BLaER1 (cell line): ENCODE results near the gene CMTM8.

Source experiments
- H3K27ac ChIP-seq: shearing (Covaris generic); formaldehyde crosslinking; 2 replicates; pipeline ENCODE4 v1.8.1; 2022
- H3K27me3 ChIP-seq: shearing (Covaris generic); formaldehyde crosslinking; 2 replicates; pipeline ENCODE4 v1.8.1; 2022
- H3K36me3 ChIP-seq: shearing (Covaris generic); formaldehyde crosslinking; 2 replicates; pipeline ENCODE4 v1.8.1; 2022
- H3K4me1 ChIP-seq: shearing (Covaris generic); formaldehyde crosslinking; 2 replicates; pipeline ENCODE4 v1.8.1; 2022
- H3K4me2 ChIP-seq: shearing (Covaris generic); formaldehyde crosslinking; 2 replicates; pipeline ENCODE4 v1.8.1; 2022
- H3K4me3 ChIP-seq: shearing (Covaris generic); formaldehyde crosslinking; 2 replicates; pipeline ENCODE4 v1.8.1; 2022
- H3K9ac ChIP-seq: shearing (Covaris generic); formaldehyde crosslinking; 2 replicates; pipeline ENCODE4 v1.8.1; 2022
- H3K9me3 ChIP-seq: shearing (Covaris generic); formaldehyde crosslinking; 2 replicates; pipeline ENCODE4 v1.8.1; 2022
- H4K20me1 ChIP-seq: shearing (Covaris generic); formaldehyde crosslinking; 2 replicates; pipeline ENCODE4 v1.8.1; 2022
- Cebpa-rat ChIP-seq: shearing (Covaris generic); IDR thresholded peaks from 2 replicates; pipeline ENCODE4 v1.8.1; 2022

CMTM8 gene

DNA sequence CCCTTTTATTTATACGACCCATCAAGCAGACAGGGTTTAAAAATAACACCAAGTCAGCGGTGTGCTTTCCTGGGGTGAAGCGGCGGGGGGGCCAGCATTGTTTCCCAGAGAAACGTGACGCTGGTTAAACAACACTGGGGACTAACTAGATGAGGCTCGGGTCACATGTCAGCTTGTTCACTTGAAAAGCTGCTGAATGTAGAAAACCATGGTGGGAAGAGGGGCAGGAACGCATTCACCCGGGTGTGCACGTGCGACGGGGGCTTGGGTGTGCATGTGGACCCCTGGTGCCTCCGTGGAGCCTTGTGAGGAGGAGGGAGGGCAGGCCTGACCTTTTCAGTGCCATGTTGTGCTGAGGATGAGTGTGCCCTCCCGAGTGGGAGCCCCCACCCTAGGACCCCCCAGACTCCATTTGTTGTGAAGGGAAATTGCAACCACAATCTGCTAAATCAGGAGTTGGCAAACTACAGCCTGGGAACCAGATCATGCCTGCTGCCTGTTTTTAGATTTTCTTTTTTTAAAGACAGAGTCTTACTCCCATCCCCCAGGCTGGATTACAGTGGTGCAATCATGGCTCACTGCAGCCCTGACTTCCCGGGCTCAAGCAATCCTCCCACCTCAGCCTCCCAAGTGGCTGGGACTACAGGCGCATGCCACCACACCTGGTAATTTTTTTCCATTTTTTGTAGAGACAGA, 82.8 kb downstream of the CMTM8 start:
- no peaks in the 10 kb centered on the region; the same call in 1 of the 2 replicates for H4K20me1 ChIP-seq
- no peaks in the 10 kb centered on the region for H3K27me3 ChIP-seq
- H3K4me2 ChIP-seq, result peak overlapping the region; percentile 88
- TF ChIP-seq Cebpa-rat, result no peak
- H3K9ac ChIP-seq, result peak overlapping the region; percentile 63
- H3K9me3 ChIP-seq, result no peaks in the 10 kb centered on the region
- H3K36me3 ChIP-seq, result no peaks in the 10 kb centered on the region
- H3K4me1 ChIP-seq, result peaks cover 60% of the 10 kb centered on the region
- H3K27ac ChIP-seq, result peak overlapping the region; percentile 82
- peak overlapping the region; percentile 43 for H3K4me3 ChIP-seq

DNA sequence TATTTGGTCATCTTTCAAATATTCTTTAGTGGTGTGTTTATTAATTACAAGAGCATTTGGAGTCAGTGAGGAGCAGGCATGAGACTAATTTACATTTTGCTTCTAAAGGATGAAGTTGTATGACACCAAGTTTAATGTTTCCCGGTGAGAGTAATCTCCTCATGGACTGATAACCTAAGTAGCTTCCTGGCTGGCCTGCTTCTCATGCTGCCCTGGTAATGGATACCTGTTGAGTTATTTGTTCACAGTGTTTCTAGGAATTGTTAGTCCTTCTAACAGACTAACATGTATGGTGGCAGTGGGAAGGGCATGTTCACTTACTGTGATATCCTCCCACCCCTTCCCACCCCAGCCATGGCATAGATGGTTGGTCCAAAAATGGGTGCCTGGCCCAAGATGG, 83.8 kb downstream of the CMTM8 start:
- H3K4me3 ChIP-seq, result no peak overlapping the region
- H3K9me3 ChIP-seq, result no peaks in the 10 kb centered on the region
- H4K20me1 ChIP-seq, result no peaks in the 10 kb centered on the region; the same call in 1 of the 2 replicates
- no peak overlapping the region for H3K9ac ChIP-seq
- TF ChIP-seq Cebpa-rat, result no peak
- no peak overlapping the region for H3K27ac ChIP-seq
- H3K36me3 ChIP-seq, result no peaks in the 10 kb centered on the region
- no peaks in the 10 kb centered on the region for H3K27me3 ChIP-seq
- H3K4me2 ChIP-seq, result peak overlapping the region; percentile 88
- H3K4me1 ChIP-seq, result peaks cover 66% of the 10 kb centered on the region

DNA sequence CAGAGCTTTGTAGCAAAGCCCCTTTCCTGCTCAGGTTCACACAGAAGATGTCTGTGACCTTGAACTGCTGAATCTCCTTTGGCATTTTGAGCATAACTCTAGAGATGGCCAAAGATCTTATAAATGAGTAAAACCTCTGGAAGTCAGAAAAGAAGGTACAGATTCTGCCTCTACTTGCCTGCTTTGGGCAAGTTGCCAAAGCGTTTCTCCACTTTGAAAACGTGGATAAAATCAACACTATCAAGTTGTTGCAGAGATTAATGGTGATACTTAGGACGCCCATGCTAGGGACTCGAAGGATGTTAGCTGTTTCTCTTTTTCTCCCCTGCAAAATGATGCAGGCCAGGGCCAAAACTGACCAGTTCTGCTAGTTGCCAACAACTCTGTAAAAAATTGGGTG, 85.1 kb downstream of the CMTM8 start:
- H4K20me1 ChIP-seq, result no peaks in the 10 kb centered on the region; the same call in 1 of the 2 replicates
- no peak overlapping the region for H3K9ac ChIP-seq
- H3K36me3 ChIP-seq, result no peaks in the 10 kb centered on the region
- H3K9me3 ChIP-seq, result no peaks in the 10 kb centered on the region
- no peaks in the 10 kb centered on the region for H3K27me3 ChIP-seq
- H3K4me1 ChIP-seq, result peaks cover 66% of the 10 kb centered on the region
- H3K4me2 ChIP-seq, result no peak overlapping the region
- H3K4me3 ChIP-seq, result no peak overlapping the region
- no peak for TF ChIP-seq Cebpa-rat
- no peak overlapping the region for H3K27ac ChIP-seq

DNA sequence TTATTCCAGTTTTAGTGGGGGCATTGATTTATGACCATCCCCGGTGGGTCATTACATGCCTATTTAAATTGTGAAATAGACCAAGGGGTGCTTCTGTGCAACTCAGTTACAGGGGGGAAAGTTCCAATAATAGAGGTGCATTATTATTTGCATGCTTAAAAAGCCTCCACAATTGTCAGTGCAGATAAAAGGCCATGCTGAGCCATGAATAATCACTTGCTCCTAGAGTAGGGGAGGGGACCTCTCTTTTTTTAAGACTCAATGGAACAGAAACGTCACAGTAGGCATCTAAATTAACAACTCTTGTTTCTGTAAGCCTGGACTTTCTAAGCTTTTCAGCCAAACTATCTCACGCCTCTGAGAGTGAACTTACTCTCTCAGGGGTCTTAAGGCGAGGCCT, 86.7 kb downstream of the CMTM8 start:
- H3K27ac ChIP-seq, result no peak overlapping the region
- no peak for TF ChIP-seq Cebpa-rat
- H3K4me2 ChIP-seq, result peak overlapping the region; percentile 65
- H3K9ac ChIP-seq, result no peak overlapping the region
- H3K36me3 ChIP-seq, result no peaks in the 10 kb centered on the region
- H3K4me1 ChIP-seq, result peaks cover 54% of the 10 kb centered on the region
- H3K4me3 ChIP-seq, result no peak overlapping the region
- no peaks in the 10 kb centered on the region for H3K27me3 ChIP-seq
- peaks cover 7% of the 10 kb centered on the region; the same call in 1 of the 2 replicates for H3K9me3 ChIP-seq
- no peaks in the 10 kb centered on the region; the same call in 1 of the 2 replicates for H4K20me1 ChIP-seq

DNA sequence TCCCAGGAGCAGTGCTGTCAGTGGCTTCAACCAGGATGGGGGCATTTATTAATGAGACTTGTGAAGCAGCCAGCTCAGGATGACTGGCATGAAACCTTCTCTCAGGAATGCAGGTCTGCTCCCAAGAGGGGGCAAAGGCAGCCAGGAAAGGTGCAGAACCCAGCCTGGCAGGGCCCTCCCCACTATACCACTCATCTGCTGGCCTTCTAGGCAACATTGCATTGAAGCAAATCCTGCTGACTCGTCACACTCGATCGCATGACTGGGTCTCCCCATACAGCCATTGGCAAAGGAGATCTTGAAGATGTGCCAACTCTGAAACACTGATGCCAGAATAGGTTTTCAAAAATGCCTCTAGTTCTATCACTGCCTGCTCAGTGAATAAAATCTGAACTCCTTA, 87.4 kb downstream of the CMTM8 start:
- Histone ChIP-seq H3K36me3 (no peaks in the 10 kb centered on the region), H3K9ac (no peak overlapping the region), H3K27ac (no peak overlapping the region), H3K9me3 (peaks cover 7% of the 10 kb centered on the region; the same call in 1 of the 2 replicates), H3K4me1 (peaks cover 46% of the 10 kb centered on the region), H4K20me1 (no peaks in the 10 kb centered on the region; the same call in 1 of the 2 replicates), H3K4me2 (peak overlapping the region; percentile 65), H3K4me3 (no peak overlapping the region), H3K27me3 (no peaks in the 10 kb centered on the region)
- no peak for TF ChIP-seq Cebpa-rat

DNA sequence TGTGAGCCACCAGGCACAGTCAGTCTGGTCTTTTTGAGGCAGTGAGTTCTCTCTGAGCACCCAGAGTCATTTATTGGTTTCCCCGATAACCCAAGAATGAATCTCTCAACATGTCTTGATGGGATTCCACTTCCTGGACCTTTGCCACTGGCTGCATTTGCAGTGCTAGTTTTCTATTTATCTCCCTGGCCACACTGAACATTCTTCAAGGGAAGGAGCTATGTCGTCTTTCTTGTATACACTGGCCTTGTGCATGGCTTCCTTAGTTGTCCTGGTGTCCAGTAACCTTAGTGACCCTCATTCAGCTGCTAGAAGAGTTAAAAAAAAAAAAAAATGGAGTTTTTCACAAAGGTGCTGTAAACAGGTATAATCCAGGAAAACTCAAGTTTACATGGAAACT, 88.3 kb downstream of the CMTM8 start:
- Histone ChIP-seq H3K27me3 (no peaks in the 10 kb centered on the region), H3K27ac (no peak overlapping the region), H3K36me3 (no peaks in the 10 kb centered on the region), H3K9ac (no peak overlapping the region), H3K4me2 (0 out of 2 replicates have a peak overlapping the region, but pooled peaks have one; percentile 65), H4K20me1 (no peaks in the 10 kb centered on the region; the same call in 1 of the 2 replicates), H3K4me3 (no peak overlapping the region), H3K4me1 (peaks cover 38% of the 10 kb centered on the region), H3K9me3 (peaks cover 7% of the 10 kb centered on the region; the same call in 1 of the 2 replicates)
- TF ChIP-seq Cebpa-rat, result no peak

DNA sequence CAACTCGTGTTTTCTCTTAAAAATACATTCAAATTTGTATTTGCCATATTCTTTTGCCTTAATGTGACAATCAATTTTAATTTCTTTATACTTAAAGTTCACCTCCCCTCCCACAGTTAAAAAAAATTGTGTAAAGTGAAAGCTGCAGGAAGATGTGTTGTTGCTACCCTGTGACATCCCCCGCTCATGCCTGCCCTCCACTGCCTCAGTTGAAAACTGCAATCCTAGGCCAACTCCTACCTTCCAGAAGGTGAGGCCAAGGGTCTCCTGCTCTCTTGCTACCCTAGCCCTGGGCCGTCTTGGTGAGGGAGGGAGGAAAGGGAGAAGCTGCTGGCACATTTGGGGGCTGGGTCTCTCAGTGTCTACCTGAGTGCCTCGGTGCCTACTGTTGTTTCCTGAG, 96.2 kb downstream of the CMTM8 start:
- Histone ChIP-seq H3K36me3 (peaks cover 7% of the 10 kb centered on the region), H3K27me3 (no peaks in the 10 kb centered on the region), H3K4me1 (peaks cover 24% of the 10 kb centered on the region), H3K4me2 (no peak overlapping the region), H3K9ac (no peak overlapping the region), H4K20me1 (peaks cover 12% of the 10 kb centered on the region; the same call in 1 of the 2 replicates), H3K4me3 (no peak overlapping the region), H3K27ac (no peak overlapping the region), H3K9me3 (no peaks in the 10 kb centered on the region; the same call in 1 of the 2 replicates)
- no peak for TF ChIP-seq Cebpa-rat

DNA sequence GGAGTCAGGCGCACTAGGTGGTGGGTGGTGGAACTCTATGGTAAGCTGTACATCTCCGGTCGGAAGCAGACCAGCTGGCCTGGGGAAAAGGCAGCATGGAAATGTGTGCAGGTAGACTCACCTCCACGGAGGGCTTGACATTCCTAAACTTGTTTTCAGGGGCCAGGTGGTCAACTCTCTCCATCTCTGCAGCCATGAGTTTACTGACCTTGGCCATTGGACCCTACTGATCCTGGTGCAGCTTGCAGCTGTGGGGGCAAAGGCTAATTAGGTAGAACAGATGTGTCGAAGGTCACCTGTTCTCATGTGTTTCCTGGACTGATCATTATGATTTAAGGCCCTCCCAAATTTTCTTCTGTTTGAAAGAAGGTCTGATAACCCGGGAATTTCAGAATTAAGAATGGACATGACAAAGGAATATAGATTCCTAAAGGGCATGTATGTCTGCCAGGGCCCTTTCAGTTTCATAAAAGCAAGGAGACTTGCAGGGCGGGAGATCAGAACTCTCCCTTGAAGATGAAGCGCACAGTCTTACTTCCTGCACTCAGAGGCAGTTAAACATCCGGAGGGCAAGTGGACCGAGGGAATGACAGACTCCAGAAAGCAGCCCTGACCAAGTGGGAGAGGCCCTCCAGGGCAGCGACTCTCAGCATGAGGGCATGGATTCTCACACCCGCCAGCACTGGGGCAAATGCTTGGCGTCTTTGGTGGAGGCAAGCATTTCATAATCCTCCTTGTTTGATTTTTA, 97.1 kb downstream of the CMTM8 start:
- no peak for TF ChIP-seq Cebpa-rat
- H3K4me1 ChIP-seq, result peaks cover 28% of the 10 kb centered on the region
- H3K36me3 ChIP-seq, result peaks cover 7% of the 10 kb centered on the region
- no peak overlapping the region for H3K27ac ChIP-seq
- no peaks in the 10 kb centered on the region for H3K9me3 ChIP-seq
- H3K27me3 ChIP-seq, result no peaks in the 10 kb centered on the region
- peaks cover 12% of the 10 kb centered on the region; the same call in 1 of the 2 replicates for H4K20me1 ChIP-seq
- H3K9ac ChIP-seq, result no peak overlapping the region
- no peak overlapping the region for H3K4me3 ChIP-seq
- H3K4me2 ChIP-seq, result peak overlapping the region; percentile 26; the same call in 1 of the 2 replicates

DNA sequence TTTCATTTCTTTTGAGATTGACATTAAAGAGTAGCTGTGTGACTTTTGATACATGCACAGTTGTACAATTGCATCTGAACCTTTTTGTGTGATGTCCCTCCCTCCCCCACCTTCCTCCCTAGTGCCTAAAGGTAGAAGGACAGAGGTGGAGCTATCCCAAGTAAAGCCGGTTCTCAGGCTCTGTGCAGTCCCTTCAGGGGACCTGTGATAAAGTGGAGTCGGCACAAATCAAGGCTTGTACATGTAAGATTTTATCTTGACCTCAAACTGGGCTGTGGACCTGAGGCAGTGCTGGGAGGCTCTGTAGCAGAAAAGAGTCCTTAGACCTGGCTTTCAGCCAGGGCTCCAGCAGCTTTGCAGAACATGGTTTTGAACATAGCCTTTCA, 97.6 kb downstream of the CMTM8 start:
- peaks cover 34% of the 10 kb centered on the region for H3K4me1 ChIP-seq
- H3K27ac ChIP-seq, result no peak overlapping the region
- no peak overlapping the region for H3K4me3 ChIP-seq
- H3K36me3 ChIP-seq, result peaks cover 7% of the 10 kb centered on the region
- H3K9ac ChIP-seq, result no peak overlapping the region
- peaks cover 12% of the 10 kb centered on the region; the same call in 1 of the 2 replicates for H4K20me1 ChIP-seq
- TF ChIP-seq Cebpa-rat, result no peak
- no peaks in the 10 kb centered on the region for H3K9me3 ChIP-seq
- H3K4me2 ChIP-seq, result peak overlapping the region; percentile 26; the same call in 1 of the 2 replicates
- no peaks in the 10 kb centered on the region for H3K27me3 ChIP-seq

DNA sequence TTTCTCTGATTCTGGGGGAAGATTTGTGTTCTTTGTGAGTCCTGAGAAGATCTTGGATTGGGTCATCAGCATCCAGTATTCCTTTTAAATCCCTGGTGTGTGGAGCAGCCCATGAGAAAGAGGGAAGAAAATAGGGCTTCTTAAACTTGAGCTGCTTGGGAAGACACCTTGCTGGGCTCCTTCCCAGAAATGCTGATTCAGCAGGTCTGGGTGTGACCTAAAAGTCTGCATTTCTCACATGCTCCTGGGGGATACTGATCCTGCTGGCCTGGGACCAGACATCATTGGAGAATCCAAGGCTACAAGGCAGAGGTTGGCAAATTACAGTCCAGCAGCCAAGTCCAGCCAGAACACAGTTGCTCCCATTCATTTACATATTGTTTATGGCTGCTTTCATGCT, 99.0 kb downstream of the CMTM8 start:
- Histone ChIP-seq H3K9ac (no peak overlapping the region), H3K36me3 (peaks cover 7% of the 10 kb centered on the region), H3K4me3 (no peak overlapping the region), H3K4me2 (no peak overlapping the region), H3K4me1 (peaks cover 35% of the 10 kb centered on the region), H3K27me3 (no peaks in the 10 kb centered on the region), H4K20me1 (peaks cover 12% of the 10 kb centered on the region; the same call in 1 of the 2 replicates), H3K9me3 (no peaks in the 10 kb centered on the region), H3K27ac (no peak overlapping the region)
- TF ChIP-seq Cebpa-rat, result no peak
